VCaP (cell line): ENCODE measurements around the gene SHANK1.

Source experiments
- H3K27ac ChIP-seq: fragments of 450-650 bp; 2 replicates; pipeline ENCODE4 v1.5.1; 2017
- TF ChIP-seq, protein P1 (sequence below): fragments of 450-650 bp; conservative IDR thresholded peaks from 2 replicates; pipeline ENCODE4 v1.5.1; 2017; ENCODE audit warnings: mild to moderate bottlenecking, moderate library complexity

Gene SHANK1

DNA sequence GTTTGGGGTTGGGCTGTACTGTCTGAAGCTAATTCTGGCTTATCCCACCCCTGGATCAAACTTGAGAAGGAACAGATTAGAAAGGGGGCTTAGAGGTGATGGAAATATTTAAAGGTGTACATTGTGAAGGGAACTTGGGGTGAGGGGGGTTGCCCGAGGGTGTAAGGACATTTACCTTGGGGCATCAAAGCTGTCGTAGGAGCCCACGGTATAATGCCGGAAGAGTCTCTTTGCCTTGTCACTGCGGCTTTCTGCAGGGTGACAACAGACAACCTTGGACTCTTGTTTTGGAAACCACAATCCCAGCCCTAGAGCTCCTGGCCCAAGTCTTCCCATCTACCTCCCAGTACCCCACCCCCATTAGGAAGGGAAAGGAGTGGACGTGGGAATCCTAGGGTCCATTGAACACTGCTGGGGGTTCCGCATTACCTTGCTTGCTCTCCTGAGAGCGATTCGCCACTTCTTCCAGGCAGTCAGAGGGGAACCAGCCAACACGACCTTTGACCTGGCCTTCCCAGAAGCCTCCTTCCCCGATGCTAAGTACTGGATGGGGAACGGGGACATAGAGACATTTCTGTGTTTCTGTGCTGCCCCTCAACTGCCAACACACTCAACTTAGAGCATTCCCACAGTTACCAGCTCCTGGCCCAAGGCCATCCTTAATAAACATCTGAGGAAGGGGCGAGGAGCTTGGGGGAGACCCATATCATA lies 22.0 kb downstream of the SHANK1 start:
- TF ChIP-seq, protein P1, sequence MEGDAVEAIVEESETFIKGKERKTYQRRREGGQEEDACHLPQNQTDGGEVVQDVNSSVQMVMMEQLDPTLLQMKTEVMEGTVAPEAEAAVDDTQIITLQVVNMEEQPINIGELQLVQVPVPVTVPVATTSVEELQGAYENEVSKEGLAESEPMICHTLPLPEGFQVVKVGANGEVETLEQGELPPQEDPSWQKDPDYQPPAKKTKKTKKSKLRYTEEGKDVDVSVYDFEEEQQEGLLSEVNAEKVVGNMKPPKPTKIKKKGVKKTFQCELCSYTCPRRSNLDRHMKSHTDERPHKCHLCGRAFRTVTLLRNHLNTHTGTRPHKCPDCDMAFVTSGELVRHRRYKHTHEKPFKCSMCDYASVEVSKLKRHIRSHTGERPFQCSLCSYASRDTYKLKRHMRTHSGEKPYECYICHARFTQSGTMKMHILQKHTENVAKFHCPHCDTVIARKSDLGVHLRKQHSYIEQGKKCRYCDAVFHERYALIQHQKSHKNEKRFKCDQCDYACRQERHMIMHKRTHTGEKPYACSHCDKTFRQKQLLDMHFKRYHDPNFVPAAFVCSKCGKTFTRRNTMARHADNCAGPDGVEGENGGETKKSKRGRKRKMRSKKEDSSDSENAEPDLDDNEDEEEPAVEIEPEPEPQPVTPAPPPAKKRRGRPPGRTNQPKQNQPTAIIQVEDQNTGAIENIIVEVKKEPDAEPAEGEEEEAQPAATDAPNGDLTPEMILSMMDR: no peak
- no peak overlapping the region for H3K27ac ChIP-seq

- H3K27ac ChIP-seq: no peak overlapping the region
- TF ChIP-seq, protein P1: no peak
Measured at GRCh38 chr19:50696094-50696483, 23.5 kb downstream of the SHANK1 start.

DNA sequence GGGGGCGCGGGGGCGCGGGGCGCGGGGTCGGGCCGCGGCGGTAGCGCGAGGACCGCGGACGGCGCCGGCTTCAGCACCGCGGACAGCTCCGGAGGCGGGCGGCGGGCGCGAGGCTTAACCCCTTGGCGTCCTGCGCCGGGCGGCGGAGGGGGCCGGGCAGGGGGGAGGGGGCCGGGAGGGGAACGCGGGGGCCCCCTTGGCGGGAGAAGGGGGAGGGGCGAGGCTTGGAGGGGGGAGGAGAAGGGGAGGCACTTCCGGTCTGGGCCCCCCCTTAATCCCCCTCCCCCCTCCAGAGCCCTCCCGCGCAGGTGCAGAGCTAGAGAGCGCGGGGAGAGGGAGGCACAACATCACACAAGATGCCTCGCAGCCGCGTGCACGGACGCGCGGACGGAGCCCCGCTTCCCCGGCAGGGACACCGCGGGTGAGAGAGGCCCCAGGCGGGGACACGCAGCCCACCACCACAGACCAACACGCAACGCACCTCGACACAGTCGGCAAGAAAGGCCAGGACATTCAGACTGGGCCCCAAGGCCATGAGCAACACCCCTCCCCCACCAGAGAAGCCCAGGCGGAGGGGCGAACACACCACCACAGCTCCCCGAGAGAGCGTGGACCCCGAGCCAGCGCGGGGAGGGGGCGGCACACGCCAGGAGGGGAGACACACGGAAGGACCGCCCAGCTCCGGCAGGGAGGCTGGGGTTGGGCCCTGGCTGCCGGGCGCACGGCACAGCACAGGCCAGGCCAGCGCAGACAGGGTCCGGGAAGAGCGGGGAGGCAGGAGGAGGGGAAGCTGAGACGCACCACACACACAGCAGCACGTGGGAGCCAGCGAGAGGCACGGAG lies 24.1 kb downstream of the SHANK1 start:
- H3K27ac ChIP-seq: no peak overlapping the region

GRCh38 chr19:50694815-50695145 lies 24.8 kb downstream of the SHANK1 start:
- TF ChIP-seq, protein P1: no peak
- no peak overlapping the region for H3K27ac ChIP-seq

More for the DNA sequence above, 24.1 kb downstream of the SHANK1 start:
- TF ChIP-seq, protein P1: no peak

GRCh38 chr19:50693064-50693975 lies 26.3 kb downstream of the SHANK1 start:
- H3K27ac ChIP-seq: no peak overlapping the region
- TF ChIP-seq, protein P1: no peak

GRCh38 chr19:50690439-50690838 lies 29.2 kb downstream of the SHANK1 start:
- H3K27ac ChIP-seq: no peak overlapping the region
- TF ChIP-seq, protein P1: no peak

DNA sequence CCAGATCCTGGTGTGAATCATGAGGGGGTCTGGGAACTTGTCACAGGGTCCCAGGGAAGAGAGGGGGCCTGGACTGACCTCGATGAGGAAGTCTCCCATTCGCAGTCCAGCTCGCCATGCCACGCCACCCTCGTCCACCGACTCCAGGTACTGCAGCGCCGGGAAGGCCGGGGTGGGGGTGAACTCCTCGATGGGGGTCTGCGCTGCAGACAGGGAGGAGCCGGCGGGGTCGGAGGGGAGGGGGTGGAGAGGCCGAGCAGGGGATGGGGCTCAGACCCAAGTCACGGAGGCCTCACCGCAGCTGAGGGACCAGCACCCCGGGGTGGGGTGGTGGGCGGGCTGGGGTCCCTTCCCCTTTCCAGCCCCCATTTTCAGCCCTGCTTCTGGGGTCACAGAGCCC lies 30.8 kb downstream of the SHANK1 start:
- TF ChIP-seq, protein P1: no peak
- H3K27ac ChIP-seq: no peak overlapping the region
